Thoracic aorta (tissue), 2 donors: ENCODE data around the gene GAK. TPM values are rescaled to one million over a fixed set of nuclear protein-coding genes. Genes with fewer than 3 reads are reported as not detected.

Experiments
- ATAC-seq: fragments of 150-250 bp; one replicate; pipeline ENCODE4 v1.8.0; 2017; ENCODE audit warnings: low read depth; ENCODE audit not compliant: insufficient number of reproducible peaks, low FRiP score
- DNase-seq: peaks from one replicate; pipeline ENCODE4 v3.0.0-alpha.2; 2020; ENCODE audit warnings: low spot score
- H3K27ac ChIP-seq, 2 donors: fragments of 200-600 bp; sonication (generic); 1 replicate in 1 of 2; 2 replicates in 1 of 2; pipeline ENCODE4 v1.5.1; 2016; ENCODE audit warnings: mild to moderate bottlenecking in 2 of 2, moderate library complexity in 2 of 2
- H3K27me3 ChIP-seq: fragments of 200-600 bp; sonication (generic); replicated peaks from 2 replicates; pipeline ENCODE4 v1.6.0; 2016; ENCODE audit warnings: mild to moderate bottlenecking; ENCODE audit not compliant: insufficient read depth
- H3K36me3 ChIP-seq: fragments of 200-600 bp; sonication (generic); one replicate; pipeline ENCODE4 v1.5.1; 2016
- H3K4me1 ChIP-seq, 2 donors: fragments of 200-600 bp; sonication (generic); 1 replicate in 1 of 2; 2 replicates in 1 of 2; pipeline versions ENCODE4 v1.5.1 to v1.6.0; 2016; ENCODE audit warnings: low read depth in 2 of 2, mild to moderate bottlenecking in 1 of 2; ENCODE audit not compliant: control insufficient read depth in 1 of 2
- H3K4me3 ChIP-seq: fragments of 200-600 bp; sonication (generic); 2 replicates; pipeline ENCODE4 v1.5.1; 2016; ENCODE audit warnings: mild to moderate bottlenecking
- H3K9me3 ChIP-seq: fragments of 200-600 bp; sonication (generic); 2 replicates; pipeline ENCODE4 v1.5.1; 2016
- CTCF ChIP-seq: fragments of 200-600 bp; sonication (generic); IDR thresholded peaks from one replicate; pipeline ENCODE4 v1.5.1; 2019; ENCODE audit warnings: antibody characterized with exemption
- total RNA-seq, 2 donors: library from RNA; depleted of rRNA; stranded (reverse); fragments of >200 nt; gene quantifications; one replicate each; pipeline versions ENCODE4 v1.1.0 to v1.2.3, GENCODE V29; 2016

The GAK gene
- total RNA-seq, 2 donors from 2014 or later: 111 to 170 TPM

- H3K27ac ChIP-seq: no peak overlapping the region
- no peaks in the 10 kb centered on the region for H3K27me3 ChIP-seq
- no peaks in the 10 kb centered on the region for H3K36me3 ChIP-seq
- TF ChIP-seq CTCF: no peak
- ATAC-seq: no peak
- H3K4me1 ChIP-seq: no peaks in the 10 kb centered on the region
- no peak for DNase-seq
- H3K9me3 ChIP-seq: no peaks in the 10 kb centered on the region
- no peak overlapping the region for H3K4me3 ChIP-seq
These were observed 127.3 kb downstream of the GAK start for GRCh38 chr4:804804-805203.

- no peaks in the 10 kb centered on the region for H3K27me3 ChIP-seq
- ATAC-seq (no peak), DNase-seq (no peak)
- H3K9me3 ChIP-seq: no peaks in the 10 kb centered on the region
- no peaks in the 10 kb centered on the region for H3K4me1 ChIP-seq
- no peak for TF ChIP-seq CTCF
- H3K36me3 ChIP-seq: no peaks in the 10 kb centered on the region
- H3K4me3 ChIP-seq: no peak overlapping the region
- no peak overlapping the region for H3K27ac ChIP-seq
These were observed 128.2 kb downstream of the GAK start for GRCh38 chr4:803884-804283.

- no peak for DNase-seq
- ATAC-seq: no peak
- Histone ChIP-seq H3K9me3 (no peaks in the 10 kb centered on the region), H3K27me3 (no peaks in the 10 kb centered on the region), H3K4me1 (no peaks in the 10 kb centered on the region), H3K4me3 (no peak overlapping the region), H3K36me3 (no peaks in the 10 kb centered on the region), H3K27ac (no peak overlapping the region)
- TF ChIP-seq CTCF: no peak
These were observed 130.5 kb downstream of the GAK start for GRCh38 chr4:801436-802124.

Other genes with a start within 250 kb of the GAK start
- 10 to 100 TPM in 1 of 2 donors, 1 to 10 TPM in 1; 9.1 to 26.0 TPM for gene SLC49A3, start 243.2 kb downstream of the GAK start, total RNA-seq
- gene PCGF3, start 226.5 kb downstream of the GAK start, total RNA-seq: 10 to 100 TPM; 50.4 to 83.2 TPM
- gene CPLX1, start 106.2 kb downstream of the GAK start, total RNA-seq: 1 to 10 TPM in 1 of 2 donors, under 1 TPM in 1; 0.85 to 1.2 TPM
- 10 to 100 TPM; 26.5 to 39.5 TPM for gene TMEM175, start 144 bp upstream of the GAK start, total RNA-seq
- 10 to 100 TPM; 18.6 to 24.0 TPM for gene DGKQ, start 41.3 kb upstream of the GAK start, total RNA-seq
- 10 to 100 TPM; 23.4 to 31.9 TPM for gene IDUA, start 54.7 kb upstream of the GAK start, total RNA-seq
- gene SLC26A1, start 61.1 kb upstream of the GAK start, total RNA-seq: not detected
- gene FGFRL1, start 79.3 kb upstream of the GAK start, total RNA-seq: 10 to 100 TPM; 61.1 to 84.0 TPM
- gene RNF212, start 181.2 kb upstream of the GAK start, total RNA-seq: 1 to 10 TPM; 1.2 to 2.4 TPM
- 10 to 100 TPM; 15.2 to 18.4 TPM for gene SPON2, start 240.3 kb upstream of the GAK start, total RNA-seq